Superior temporal gyrus (tissue), 1 donor: ENCODE results near the gene LRRC17.
A peak's percentile ranks its signal among the peaks of the same experiment; 100 is the strongest.
"Not testable (repeated sequence)": the region's sequence is repeated elsewhere in the genome, so short reads cannot be mapped to it uniquely, and the experiment has no call there.

Experiments used
- DNase-seq: peaks from one replicate; pipeline ENCODE4 v3.0.0-alpha.2; 2016; ENCODE audit errors: extremely low spot score

The LRRC17 gene

DNA sequence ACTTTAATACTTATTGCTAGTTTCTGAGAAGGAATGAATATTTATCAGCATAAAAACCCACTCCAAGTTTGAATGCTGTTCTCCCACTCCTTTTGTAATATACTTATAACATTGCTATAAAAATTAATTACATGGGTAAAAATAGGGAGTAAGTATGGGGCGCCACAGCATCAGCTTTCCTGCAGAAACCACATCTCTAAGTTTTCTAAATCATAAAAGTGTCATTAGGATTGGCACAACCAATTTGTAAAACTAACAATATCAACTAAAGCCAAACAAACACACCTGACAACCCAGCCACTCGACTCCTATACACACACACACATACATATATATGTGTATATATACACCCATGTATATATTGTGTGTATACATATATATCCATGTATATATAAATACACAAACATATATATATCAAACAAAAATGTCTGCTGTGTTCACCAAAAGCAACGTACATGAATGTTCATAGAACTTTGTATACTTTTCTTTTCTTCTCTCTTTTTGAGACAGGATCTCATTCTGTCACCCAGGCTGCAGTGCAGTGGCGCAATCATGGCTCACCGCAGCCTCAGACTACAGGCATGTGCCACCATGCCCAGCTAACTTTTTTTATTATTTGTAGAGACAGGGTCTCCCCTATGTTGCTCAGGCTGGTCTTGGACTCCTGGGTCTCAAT, 14.8 kb upstream of the LRRC17 start:
- DNase-seq = no peak

DNA sequence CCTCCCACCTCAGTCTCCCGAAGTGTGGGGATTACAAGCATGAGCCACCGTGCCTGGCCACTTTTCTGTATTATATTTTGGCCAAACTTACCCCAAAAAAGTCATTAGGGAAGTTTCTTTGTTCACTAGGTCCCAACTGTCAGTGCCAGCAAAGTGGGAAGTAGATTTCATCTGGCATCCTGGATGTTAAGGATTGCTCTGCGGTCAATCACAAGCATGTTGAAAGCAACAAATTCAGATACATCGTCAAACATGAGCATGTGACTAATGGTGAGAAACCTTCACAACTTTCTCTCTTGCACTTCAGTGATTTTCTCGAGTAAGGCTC, 14.3 kb upstream of the LRRC17 start:
- DNase-seq = no peak

DNA sequence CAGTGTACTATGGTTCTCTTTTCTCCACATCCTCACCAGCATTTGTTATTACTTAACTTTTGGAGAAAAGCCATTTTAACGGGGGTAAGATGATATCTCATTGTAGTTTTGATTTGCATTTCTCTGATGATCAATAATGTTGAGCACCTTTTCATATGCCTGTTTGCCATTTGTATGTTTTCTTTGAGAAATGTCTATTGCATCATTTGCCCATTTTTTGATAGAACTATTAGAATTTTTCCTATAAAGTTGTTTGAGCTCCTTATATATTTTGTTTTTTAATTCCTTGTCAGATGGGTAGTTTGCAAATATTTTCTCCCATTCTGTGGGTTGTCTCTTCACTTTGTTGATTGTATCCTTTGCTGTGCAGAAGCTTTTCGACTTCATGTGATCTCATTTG, 10.7 kb upstream of the LRRC17 start:
- DNase-seq = not testable (repeated sequence)

DNA sequence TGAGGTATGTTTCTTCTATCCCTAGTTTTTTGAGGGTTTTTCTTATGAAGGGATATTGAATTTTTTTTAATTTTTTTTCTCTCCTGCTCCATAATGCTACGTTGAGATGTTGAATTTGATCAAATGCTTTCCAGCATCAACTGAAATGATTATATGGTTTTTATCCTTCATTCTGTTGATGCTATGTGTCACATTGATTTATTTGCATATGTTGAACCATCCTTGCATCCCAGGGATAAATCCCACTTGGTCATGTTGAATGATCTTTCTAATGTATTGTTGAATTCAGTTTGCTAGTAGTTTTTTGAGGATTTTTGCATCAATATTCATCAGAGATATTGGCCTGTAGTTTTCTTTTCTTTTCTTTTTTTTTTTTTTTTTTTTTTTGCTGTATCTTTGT, 9.2 kb upstream of the LRRC17 start:
- DNase-seq = not testable (repeated sequence)

DNA sequence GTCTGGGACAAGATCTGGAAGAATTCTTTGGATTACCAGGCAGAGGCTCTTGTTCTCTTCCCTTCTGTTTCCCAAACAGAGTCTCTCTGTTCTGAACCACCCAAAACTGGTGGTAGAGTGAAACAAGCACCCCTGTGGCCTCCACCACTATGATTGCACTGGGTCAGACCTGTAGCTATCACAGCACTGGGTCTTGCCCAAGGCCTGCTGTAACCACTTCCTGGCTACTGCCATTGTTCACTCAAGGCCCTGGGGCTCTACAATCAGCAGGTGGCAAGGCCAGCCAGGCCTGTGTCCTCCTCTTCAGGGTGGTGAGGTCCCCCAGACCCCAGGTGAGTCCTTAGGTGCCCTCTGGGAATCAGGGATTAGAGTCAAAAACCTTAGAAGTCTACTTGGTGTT, 4.1 kb upstream of the LRRC17 start:
- no peak for DNase-seq

DNA sequence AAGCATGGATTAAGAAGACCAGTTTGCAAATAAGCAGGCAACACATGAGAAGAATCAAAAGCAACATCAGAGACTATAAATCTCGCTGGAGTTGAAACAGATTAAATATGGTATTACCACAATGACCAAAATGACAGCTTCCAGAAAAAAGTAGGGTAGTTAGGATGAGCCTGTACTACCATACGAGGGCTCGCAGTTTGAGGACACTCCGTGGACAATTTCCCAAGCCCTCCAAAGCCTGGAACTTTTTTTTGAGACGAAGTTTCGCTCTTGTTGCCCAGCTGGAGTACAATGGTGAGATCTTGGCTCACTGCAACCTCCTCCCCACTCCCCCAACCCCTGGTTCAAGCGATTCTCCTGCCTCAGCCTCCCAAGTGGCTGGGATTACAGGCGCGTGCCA, 1.0 kb downstream of the LRRC17 start:
- peak; percentile 2 for DNase-seq

DNA sequence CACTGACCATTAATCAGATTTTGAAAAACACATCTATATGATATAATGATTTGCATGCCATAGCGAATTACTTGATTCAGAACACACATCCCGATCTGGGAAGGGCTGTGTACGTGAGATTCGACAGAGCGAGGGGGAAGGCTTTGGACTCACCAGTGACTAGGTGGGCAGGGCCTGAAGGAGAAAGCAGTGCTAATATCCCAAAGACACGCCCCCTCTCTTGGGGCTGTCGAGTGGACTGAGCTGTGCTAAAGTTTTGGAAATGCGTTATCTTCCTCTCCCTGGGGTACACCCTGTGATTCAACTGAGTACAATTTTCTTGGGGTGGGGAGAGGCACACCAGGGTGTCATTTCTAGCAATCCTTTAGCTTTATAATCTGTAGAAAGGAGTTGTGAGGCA, 1.8 kb downstream of the LRRC17 start:
- DNase-seq = peak; percentile 3

DNA sequence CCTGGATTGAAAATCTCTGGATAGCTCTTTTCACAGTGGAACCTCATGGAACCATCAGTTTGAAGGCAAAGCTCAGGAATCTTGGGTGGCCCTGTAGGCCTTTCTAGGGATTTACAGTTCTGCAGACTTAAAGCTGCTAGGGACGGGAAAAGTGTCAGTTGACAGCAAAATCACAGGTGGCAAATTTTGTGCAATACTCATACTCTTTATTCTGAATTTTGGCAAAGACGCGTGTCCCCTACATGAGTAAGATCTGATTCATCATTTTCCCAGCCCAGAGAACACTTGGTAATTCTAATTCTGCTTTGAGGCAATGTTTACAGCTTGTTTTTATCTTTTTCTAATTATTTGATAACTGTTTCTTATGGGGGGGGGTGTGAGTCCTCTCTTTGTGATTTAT, 3.6 kb downstream of the LRRC17 start:
- DNase-seq = no peak

DNA sequence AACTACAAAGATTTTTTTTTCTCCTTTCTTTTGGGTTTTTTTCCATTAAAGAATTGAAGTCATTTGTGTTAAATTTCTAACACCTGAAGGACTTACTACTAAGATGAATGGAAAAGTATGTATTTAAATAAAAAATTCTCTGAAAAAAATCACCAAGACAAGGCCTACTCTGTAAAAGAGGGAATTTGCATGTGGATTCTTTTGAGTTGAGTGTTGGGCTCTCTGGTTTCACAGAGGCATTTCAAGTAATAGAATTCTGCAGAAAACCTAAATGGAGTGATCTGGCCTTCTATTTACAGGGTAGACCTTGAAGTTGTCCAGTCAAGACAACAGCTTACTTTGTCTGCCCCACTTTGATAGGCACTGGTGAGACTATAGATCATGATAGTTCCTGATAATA, 4.1 kb downstream of the LRRC17 start:
- no peak for DNase-seq

DNA sequence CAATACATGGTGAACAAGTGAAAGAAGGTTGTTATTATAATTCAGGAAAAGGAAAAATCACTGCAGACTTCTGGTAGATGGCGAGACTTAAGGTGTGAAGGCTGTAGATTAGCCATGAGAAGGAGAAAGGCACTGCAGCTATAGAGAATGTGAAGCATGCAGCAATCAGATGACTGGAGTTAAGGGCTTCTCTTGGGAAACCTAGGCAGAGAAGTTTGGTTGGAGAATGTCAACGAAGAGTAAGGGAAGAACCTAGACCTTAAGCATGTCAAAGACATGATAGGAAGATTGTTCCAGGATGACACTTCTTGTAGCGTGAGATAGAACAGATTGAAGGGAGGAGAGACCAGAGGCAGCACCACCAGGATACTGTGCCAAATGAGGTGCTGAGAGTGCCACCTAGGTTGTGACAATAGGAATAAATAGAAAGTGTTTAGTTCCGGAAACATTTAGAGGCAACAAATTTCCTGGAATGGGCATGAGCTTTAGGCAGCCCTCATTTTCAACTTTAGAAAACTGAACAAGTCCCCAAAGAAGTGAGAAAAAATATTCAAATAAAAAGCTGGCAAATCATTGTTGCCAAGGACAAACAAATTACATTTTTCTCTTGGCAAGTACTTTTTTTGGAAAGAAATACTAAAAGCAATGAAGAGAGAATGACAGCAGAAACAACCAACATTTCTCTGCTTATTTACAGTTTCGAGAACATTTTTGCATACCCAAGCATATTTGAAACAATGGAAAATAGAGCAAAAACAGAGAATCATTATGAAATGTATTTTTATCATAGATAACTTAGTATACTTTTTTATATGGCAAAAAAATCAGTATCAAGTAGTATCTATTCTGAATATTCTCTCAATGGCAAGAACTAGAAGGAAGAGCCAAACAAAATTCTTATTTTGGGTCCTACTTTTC, 4.9 kb downstream of the LRRC17 start:
- DNase-seq = no peak

DNA sequence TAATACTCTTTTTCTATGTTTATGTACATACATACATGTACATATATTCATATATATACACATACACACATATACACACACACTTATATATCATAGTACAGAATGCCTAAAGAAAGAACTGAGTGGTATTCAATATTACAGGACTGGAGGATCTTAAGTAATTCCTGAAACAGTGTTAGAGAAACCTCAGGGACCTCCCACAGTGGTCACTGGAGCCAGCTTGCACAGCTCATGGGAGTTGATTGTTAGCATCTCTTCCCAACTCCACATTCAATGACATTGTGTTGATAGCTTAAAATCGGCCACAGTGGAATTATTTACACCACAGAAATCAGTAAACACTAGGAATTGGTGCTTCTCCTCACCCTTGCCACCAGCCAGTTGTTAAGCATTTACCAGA, 6.0 kb downstream of the LRRC17 start:
- no peak for DNase-seq

DNA sequence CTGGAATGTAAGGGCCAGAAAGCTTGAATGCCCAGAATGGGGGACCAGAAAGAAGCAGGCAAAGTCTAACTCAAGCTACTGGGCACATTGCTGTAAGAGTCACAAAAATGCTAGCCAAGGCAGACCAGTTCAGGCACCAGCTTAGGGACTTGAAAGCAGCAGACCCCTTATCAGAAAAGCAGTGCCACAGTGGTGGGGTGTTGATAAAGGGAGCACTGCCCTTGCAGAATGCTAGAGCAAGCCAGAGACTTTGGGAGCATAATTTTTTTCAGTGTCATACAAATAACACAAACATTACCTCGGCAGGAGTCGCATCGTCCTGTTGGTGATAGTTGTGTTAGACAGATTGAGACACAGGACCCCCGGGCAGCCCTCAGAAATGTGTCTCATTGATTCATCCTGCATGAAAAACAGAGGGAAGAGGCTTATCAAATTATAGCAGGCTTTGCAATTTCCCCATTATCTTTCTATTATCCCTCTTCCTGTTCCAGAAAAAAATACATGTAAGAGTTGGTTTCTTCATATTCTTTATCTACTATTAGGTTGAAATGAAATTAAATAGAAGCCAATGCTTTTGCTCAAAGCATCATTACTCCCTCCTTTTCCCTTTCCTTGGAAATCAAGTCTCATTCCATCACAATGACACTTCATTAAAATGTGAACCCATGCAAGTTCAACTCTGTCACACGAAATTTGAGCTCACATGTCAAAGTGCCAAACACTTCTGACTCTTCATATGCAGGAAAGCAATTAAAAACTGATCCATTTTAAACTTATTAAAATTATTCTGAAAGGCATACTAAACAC, 13.4 kb downstream of the LRRC17 start:
- no peak for DNase-seq

DNA sequence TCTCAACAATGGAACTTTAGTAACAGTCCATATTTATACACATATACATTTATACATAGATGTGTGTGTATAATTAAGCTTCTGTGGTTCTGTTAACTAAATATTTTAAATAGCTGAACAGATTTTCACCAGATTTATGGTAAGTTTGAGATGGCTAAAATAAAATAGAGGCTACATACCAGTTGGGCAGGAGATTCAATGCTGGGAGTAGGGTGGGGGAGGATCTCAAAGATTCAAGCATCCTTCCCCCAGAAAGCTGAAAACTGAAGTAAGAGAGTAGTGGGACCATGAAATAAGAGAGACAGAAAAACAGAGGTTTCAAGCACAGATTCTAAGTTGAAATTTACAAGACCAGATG, 14.0 kb downstream of the LRRC17 start:
- DNase-seq = no peak

DNA sequence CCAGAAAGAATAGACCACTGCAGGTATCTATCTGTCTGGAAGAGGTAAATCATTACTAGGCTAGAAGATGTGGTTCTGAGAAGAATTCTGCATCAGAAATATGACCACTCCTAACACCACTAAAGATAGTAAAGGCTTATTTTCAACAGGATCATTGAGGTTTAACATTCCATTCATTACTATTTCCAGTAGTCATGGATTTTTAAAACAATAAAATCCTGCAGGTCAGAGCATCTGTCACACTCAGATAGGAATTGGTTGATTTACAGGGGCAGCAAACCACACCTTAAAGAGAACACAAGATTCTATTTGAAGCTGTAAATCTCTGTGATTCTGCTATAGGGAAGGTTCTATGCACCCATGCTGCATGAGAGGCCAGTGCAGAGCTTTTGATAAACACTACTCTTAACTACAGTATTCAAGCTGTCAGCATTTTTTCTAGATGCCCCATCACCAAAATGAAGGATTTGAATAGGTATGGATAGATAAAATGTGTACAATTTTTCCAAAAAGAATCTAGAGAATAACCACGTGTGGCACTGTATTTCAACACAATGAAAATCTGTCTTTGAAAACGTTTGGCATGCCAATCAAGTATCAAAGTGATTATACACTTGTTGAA, 14.6 kb downstream of the LRRC17 start:
- no peak for DNase-seq

DNA sequence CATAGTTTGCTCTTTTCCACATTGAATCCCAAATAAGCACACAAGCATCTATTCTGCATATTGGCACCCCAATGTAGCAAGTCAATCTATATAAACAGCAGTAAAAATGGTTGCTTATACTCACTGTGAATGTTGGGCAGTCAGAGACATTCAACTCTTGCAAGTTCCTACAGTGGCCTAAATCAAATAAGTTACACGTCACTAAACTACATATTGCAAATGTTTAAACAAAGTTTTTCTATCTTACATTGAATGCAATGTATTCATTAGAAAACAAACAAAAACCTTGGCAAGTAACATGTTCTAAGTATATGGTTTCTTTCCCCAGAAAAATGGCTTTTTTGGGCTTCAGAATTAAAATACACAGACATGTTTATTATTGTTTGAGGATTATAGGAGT, 19.0 kb downstream of the LRRC17 start:
- DNase-seq = peak; percentile 9

DNA sequence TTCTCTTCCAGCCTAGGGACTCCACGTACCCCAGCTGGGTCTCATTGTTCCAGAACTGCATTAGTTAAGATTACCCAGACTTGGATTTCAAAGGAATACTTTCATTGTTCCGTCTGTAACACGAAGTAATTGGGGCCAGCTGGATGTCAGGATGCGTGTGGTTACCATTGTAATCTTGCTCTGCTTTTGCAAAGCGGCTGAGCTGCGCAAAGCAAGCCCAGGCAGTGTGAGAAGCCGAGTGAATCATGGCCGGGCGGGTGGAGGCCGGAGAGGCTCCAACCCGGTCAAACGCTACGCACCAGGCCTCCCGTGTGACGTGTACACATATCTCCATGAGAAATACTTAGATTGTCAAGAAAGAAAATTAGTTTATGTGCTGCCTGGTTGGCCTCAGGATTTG, 21.0 kb downstream of the LRRC17 start:
- DNase-seq = peak; percentile 17

DNA sequence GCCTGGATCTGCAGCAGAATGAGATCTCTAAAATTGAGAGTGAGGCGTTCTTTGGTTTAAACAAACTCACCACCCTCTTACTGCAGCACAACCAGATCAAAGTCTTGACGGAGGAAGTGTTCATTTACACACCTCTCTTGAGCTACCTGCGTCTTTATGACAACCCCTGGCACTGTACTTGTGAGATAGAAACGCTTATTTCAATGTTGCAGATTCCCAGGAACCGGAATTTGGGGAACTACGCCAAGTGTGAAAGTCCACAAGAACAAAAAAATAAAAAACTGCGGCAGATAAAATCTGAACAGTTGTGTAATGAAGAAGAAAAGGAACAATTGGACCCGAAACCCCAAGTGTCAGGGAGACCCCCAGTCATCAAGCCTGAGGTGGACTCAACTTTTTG, 21.4 kb downstream of the LRRC17 start:
- no peak for DNase-seq

DNA sequence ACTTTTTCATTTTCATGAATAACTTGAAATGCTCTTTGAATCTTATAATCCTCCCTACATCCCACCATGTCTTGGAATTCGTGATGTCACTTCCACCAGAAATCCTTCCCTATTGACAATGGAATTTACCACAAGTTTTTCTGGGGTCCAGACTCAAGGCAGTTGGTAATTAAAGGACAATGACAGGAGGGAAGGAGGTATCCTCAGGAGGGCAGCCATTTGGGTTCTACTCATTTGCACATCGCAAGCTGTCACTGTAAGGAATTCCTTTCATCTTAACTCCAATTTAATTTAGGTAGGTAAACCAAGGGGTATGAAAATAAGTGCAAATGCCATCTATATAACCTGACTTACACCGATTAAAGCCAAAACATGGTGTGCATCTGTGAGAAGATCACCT, 21.9 kb downstream of the LRRC17 start:
- peak; percentile 7 for DNase-seq

DNA sequence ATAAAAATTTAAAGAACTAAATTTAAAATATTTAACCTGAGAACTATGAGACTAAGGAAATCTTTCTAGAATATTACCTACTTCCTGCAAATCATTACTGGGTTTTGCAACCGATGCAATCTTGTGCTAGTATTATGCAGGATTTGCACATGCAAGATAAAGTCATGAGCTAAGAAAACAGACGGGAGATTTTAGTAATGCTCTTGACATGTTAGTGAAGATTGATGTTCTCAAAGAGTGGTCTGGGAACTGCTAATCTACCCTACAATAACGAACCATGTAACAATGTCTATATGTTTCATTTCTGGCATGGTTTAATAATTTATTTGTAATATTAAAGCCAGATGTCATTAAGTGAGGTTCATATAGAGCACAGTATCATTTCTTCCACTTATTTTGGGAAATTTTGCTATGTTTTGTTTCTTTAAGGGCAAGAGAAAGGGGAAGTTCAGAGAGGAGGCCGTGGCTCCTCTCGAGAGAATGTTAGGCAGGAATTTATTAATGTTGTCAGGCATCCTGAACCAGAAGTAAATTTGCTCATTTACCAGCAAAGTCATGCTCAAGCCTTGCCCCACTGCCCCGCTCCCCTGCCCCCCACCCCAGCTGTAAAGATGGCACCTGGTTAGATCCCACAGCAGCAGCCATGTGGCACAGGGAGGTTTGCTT, 22.8 kb downstream of the LRRC17 start:
- no peak for DNase-seq

DNA sequence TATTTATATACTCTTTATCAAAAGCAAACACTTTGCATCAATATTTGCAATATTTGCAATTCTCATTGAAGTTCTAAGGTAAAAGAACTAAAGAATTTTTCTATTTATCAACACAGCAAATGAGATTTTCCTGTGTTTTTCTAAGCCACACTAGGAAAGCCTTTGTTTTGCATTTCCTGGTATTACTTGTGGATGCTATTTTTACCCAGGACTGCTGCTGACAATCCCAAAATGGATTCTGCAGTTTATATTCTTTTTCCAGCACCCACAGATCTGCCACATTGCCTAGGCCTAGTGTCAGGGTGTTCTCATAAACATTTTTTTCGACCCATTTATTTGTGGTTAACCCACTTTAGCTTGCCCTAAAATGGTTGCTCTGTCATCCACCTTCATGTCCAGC, 25.9 kb downstream of the LRRC17 start:
- DNase-seq = no peak

DNA sequence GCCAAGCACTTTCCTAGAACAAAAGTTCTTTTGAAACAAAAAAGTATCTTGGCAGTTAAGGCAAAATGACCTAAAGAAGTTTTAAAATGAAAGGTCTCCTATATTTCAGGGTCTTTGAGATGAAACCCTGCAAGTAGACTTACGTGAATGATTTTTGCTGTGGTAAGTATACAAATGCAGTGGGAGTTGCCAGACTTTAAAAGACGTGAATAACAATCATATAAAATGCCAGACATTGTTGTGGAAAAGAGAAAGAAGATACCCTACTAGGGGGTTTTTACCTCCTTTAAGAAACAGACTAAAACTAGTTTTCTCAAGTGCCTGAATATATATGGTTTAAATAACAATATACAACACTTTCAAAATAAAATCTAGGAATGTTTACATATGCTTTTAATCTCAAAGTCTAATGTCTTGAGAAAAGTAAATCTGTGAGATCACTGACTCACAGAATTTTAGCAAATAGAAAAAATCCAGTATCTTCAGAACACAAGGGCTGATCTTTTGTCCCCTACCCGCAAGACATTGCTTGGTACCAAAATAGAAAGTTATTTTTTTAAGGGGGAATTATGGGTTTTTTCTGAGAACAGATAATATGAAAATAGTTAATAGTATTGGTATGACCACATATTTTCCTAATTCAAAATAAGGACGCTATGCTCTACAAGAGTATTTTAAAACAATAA, 29.5 kb downstream of the LRRC17 start:
- no peak for DNase-seq
